IPS DF 4.7 (cell line): ENCODE measurements around the gene HNRNPLL.
"Not testable (repeated sequence)": the region's sequence is repeated elsewhere in the genome, so short reads cannot be mapped to it uniquely, and the experiment has no call there.

Experiments used
- DNase-seq: peaks from one replicate; pipeline ENCODE4 v3.0.0-alpha.2; 2013; ENCODE audit warnings: low spot score; ENCODE audit errors: extremely low read depth

Gene HNRNPLL

DNA sequence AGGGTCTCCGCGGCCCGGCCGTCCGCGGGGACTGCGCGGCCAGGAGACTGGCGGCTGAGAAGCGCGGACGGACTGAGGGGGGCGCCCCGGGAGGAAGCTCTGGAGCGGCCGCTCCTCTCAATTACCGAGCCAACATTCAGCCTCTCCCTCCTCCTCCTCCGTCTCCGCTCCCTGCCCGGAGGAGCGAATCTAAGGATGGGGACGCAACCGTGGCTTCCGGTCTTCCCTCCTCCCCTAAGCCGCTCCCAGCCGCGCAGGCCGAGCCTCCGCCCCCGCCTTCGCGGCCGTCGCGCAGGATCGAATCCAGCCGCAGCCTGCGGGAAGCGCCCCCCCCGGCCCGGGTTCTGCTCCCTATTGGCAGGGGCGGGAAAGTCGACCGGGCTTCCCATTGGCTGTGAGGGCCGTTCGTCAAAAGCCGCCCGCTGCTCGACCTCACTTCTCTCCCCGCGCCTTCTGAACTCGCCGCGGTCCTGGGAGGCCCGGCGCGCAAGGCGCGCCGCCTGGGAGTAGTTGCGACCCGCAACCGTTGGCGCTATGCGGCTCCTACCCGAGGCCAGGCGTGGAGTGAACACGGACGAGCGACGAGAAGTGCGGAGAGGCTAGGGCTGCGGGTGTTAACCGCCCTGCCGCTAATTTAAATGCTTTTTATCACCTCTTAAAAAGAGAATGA is at the start of gene HNRNPLL:
Gene HNRNPLL (minus strand): TSS at position 197 of the 670 bp plus-strand sequence. CDS start 302 bp downstream, outside the sequence.
- peak; percentile 80 for DNase-seq

DNA sequence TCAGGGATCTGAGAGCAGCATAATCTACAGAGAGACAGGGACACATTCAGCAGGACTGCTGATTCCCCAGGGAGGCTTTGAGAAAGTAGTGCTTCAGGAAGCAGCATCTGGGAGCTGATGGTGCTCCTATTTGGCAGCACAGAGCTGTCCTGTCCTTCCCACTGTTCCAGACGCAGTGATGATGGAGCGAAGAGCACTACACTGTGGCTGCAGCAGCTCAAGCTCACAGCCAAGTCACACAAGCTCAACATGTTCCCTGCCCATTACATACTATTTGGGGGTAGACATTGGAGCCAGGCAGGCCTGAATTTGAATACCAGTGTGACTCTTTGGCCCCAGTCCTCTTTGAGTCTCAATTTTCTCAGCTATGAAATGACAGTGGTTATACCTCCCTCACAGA is 48.0 kb upstream of the HNRNPLL start:
- DNase-seq, result no peak

DNA sequence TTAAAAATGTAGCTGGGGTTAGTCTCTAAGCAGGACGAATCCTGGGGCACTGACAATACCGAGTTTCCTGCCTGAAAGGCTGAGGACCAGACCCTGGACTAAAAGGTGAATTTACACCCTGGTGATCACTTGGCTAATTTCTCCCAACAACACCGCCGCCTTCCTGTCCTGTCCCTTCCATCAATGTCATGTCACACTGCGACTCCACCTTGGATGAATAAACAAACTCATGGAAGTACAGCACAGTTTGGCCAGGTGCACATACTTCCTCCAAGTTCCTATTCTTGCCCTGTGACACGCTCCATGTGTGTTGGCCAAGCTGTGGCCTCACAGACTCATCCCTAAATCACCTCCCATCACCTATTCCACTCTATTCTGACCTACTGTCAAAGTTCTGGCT is 47.3 kb upstream of the HNRNPLL start:
- no peak for DNase-seq

DNA sequence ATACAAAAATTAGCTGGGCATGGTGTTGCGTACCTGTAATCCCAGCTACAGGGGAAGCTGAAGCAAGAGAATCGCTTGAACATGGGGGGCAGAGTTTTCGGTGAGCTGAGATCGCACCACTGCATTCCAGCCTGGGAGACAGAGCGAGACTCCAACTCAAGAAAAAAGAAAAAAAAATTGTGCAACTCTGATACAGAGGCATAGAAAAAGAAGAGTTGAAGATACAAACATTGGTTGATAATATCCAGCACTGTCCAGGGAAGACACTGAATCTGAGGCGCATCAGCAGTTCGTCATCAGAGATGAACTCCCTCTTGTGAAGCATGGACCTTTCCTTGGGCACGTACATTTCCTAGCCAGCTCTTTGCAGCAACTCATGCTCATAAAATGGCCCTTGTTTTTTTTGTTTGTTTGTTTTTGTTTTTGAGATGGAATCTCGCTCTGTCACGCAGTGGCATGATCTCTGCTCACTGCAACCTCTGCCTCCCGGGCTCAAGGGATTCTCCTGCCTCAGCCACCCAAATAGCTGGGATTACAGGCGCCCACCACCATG is 46.5 kb upstream of the HNRNPLL start:
- no peak for DNase-seq

DNA sequence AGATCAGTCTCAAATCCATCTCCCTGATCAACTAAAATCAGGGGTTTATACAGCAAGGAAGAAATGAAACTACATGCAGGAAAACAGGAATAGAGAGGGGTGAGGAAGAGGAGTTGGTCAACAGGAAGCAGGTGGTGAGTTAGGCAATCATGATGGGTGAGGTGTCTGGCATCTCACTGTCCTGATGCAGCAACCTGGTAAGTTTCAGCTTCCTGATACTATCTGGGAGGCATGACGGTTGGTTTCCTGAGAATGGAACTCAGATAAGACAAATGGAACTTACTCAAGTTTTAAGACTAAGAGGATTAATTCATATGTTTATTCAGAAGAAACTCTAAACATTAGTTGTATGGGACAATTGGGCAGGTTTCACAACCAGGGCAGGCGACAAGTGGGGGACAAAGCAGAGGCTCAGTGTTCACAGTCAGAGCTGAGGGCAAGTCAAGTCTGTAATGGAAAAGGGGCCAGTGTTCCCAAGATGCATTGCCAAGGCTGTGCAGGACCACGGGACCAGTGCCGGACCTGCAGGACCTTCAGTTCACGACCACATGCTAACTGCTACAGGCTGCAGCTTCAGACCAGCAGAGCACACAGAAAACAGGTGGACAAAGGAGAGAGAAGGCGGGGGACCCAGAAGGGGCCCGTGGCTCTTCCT is 45.5 kb upstream of the HNRNPLL start:
- no peak for DNase-seq

DNA sequence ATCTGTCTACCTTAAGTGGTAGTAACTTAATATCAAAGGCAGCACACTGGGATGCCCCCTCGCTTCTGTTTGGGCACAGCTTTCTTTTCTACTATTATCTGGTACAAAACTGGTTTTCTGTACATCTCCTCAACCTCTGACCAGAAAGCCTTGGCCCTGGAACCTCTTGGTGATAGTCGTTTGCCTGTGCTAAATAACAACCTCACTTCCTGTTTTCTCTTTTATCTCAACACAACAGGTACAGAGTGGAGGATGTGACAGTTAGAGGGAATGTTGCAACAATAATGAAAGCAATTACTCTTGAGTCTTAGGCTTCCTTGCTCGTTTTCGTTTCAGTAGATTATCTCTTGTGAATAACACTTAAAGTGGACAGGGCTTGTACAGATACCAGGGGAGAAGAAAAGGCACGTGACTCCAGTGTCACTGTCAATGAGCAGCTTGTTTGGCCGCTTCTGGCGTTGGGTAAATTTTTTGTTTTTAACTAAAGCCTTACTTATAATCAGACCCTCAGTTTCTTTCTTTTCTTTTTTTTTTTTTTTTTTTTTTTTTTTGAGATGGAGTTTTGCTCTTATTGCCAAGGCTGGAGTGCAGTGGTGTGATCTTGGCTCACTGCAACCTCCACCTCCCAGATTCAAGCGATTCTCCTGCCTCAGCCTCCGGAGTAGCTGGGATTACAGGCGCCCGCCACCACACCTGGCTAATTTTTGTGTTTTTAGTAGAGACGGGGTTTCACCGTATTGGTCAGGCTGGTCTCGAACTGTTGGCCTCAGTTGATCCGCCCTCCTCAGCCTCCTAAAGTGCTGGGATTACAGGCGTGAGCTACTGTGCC is 41.2 kb upstream of the HNRNPLL start:
- not testable (repeated sequence) for DNase-seq

DNA sequence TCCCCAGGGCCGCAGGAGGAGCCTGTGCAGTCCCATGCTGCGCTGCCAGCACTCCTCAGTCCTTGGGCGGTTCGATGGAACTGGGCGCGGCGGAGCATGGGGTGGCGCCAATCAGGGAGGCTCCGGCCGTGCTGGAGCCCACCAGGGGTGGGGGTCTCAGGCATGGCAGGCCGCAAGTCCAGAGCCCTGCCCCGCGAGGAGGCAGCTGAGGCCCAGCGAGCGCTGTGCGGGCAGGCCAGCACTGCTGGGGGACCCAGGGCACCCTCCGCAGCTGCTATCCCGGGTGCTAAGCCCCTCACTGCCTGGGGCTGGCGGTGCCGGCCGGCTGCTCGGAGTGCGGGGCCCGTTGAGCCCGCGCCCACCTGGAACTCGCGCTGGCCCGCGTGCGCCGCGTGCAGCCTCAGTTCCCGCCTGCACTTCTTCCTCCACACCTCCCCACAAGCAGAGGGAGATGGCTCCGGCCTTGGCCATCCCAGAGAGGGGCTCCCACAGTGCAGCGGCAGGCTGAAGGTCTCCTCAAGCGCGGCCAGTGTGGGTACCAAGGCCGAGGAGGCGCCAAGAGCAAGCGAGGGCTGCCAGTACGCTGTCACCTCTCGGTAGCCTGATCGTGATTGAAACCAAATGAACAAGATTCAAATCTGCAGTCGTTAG is 40.4 kb upstream of the HNRNPLL start:
- no peak for DNase-seq

DNA sequence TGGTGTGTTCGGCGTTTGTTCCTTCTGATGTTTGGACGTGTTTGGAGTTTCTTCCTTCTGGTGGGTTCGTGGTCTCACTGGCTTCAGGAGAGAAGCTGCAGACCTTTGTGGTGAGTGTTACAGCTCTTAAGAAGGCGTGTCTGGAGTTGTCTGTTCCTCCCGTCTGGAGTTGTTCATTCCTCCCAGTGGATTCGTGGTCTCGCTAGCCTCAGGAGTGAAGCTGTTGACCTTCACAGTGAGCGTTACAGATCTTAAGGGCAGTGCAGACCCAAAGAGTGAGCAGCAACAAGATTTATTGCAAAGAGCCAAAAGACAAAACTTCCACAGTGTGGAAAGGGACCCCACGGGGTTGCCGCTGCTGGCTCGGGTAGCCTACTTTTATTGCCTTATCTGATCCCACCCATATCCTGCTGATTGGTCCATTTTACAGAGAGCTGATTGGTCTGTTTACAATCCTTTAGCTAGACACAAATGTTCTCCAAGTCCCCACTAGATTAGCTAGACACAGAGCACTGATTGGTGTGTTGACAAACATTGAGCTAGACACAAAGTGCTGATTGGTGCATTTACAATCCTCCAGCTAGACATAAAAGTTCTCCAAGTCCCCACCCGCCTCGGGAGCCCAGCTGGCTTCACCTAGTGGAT is 39.8 kb upstream of the HNRNPLL start:
- not testable (repeated sequence) for DNase-seq

DNA sequence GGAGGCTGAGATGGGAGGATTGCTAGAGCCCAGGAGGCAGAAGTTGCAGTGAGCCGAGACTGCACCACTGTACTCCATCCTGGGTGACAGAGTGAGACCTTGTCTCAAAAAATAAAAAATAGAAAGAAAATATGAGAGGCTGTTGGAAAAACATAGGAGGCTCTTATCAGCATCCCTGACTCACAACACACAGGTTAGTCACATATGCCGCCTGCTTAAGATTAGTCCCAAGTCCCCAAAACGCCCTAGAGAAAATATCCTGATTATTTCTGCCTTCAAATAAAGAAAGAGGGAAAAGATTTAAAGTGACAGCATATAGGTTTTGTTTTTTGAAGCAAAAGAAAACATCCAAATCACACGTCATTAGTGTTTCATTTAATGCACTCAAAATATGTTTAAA is 33.3 kb upstream of the HNRNPLL start:
- no peak for DNase-seq

DNA sequence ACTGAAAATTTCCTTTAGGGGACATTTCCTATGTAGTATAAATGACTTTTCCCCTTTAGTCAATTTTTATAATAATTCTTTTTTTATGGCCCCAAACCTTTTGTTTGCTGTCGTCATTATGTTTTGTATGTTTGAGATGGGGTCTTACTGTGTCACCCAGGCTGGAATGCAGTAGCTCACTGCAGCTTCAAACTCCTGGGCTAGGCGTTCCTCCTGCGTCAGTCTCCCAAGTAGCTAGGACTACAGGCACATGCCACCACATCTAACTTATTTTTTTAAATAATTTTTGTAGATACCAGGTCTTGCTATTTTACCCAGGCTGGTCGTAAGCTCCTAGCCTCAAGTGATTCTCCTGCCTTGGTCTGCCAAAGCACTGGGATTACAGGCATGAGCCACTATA is 32.4 kb upstream of the HNRNPLL start:
- no peak for DNase-seq

DNA sequence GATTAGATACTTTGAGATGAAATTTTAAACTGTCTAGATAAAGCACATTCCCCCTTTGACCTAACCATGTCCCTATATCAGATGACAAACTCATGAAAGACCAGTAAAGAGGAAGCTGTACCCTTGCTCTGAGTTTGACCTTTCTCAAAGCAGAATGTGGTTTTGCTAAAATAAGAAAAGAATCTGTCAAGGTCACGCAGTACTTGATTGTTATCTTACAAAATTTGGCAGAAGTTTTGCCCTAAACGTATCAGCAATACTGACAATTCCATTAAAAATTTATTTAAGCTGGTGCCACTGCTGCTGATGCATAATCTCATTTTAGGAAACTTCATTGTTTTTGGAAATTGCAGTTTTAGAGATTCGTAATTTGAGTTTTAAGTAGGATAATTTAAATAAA is 32.0 kb upstream of the HNRNPLL start:
- DNase-seq, result no peak

DNA sequence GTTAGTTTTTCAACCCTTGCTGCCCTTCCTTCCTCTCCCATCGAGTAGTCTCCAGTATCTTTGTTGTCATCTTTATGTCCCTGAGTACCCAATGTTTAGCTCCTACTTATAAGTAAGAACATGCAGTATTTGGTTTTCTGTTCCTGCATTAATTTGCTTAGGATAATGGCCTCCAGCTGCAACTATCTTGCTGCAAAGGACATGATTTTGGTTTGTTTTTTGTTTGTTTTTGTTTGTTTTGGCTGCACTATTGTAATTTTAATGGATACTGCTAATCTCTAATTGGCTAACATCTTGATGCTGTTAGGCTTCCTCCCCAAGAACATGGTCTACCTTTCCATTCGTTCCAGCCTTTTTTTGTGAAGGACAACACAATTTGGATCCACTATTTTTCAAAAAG is 31.2 kb upstream of the HNRNPLL start:
- DNase-seq, result no peak

DNA sequence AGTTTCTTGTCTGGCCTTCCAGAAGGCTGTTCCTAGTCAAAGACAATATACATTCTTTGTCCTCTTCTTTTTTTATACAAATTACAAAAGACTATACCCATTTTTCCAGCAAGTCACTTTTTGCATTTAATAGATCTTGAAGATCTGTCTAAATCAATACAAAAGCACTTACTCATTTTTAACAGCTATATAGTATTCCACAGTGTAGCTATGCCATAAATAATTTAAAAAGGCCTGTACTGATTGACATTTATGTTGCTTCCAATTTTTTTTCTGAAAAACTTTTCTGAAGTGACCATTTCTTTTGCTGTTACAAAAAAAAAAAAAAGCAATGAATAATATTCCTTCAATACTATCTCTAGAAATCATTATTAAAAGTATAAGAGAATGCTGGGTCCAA is 30.3 kb upstream of the HNRNPLL start:
- DNase-seq, result no peak

DNA sequence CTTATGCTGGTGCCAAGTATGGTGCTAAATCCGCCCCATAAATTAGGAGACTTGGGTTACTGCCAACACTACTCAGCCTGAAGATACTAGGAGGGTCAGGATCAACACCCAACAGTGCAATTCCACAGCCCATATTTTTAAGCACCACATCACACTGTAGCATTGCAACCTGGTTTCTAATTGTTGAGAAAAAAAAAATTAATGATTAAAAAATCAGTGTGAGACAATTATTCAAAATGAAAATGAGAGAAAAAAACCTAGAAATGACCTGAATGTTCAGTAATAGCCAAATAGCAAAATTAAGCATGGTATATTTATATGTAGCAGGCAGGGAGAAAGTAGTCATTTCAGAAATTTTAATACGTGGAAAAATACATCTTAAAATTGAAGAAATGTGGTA is 29.2 kb upstream of the HNRNPLL start:
- no peak for DNase-seq

DNA sequence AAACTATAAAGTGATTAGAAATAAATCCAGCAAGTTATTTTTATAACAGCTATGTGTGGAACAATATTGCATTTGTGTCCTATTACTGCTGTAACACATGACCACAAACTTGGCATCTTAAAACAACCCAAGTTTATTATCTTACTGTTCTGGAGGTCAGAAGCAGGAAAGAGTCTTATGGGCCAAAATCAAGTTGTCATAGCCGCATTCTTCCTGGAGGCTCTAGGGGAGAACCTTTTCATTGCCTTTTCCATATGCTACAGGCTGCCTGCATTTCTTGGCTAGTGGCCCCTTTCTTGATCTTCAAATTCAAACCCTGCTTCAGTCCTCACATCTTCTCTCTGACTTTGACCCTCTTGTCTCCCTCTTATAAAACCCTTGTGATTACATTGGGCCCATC is 27.0 kb upstream of the HNRNPLL start:
- no peak for DNase-seq

DNA sequence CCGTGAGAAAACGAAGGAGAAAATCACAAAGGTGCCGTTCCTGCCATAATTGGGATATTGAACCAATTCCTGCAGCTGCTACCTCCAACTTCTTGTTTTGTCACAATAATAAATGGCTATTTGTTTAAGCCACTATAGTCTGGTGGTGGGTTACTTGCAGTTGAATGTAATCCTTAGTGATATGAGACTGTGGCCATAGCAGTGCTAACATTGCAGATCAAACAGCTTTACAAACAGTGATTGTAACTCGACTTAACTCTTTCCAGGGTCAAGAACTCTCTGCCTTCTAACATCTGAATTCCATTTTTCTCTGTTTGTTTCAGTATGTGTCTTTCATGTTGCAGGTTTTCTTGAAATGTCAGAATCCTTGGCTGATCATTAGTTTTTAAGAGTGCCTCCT is 24.7 kb upstream of the HNRNPLL start:
- DNase-seq, result no peak

DNA sequence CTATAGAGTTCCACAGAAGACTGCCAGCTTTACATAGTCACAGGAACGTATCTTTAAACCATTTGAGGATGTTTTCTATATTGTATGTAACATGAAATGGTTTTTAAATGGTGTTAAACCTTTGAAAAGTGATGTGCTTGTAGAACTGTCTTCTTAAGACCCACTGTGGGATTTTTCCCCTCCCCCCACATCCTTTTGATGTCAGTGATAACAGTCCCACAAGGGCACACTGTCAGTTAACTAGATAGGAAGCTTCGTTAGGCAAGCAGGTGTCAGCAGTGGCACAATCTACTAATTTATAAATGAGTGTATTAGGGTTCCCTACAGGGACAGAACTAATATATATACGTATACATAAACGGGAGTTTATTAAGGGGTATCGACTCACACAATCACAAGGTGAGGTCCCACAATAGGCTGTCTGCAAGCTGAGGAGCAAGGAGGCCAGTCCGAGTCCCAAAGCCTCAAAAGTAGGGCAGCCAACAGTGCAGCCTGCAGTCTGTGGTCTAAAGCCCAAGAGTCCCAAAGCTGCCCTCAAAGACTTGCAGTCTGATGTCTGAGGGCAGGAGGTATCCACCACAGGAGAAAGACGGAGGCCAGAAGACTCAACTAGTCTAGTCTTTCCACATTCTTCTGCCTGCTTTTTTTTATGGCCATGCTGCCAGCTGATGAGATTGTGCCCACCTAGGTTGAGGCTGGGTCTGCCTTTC is 23.8 kb upstream of the HNRNPLL start:
- DNase-seq, result no peak

DNA sequence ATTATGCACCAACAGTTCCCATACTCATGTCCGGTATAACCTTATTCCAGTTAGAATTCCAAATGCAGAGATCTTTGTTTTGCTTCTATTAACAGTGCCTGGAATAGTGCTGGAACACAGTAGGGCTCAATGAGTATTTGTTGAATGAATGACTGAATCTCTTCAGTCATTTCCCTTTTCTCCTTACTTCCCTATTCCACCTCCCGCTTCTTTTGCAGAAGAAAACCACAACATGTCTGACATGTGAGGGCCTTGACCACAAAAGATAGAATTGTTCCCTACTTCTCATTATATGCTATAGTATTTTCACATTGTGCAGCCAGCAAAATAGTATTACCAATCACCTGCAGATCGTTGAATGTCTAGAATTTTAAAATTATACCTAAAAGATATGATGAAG is 19.5 kb upstream of the HNRNPLL start:
- no peak for DNase-seq

DNA sequence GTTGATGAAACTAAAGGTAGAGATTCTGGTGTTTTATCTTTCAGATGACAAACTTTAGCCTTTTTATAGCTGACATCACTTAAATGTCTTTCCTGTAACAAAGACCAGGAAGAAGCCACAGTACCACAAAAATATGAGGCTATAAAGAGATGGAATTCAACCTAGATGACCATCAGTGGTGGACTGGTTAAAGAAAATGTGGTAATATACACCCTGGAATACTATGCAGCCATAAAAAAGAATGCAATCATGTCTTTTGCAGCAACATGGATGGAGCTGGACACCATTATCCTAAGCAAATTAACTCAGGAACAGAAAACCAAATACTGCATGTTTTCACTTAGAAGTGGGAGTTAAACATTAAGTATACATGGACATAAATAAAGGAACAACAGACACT is 18.3 kb upstream of the HNRNPLL start:
- DNase-seq, result no peak

DNA sequence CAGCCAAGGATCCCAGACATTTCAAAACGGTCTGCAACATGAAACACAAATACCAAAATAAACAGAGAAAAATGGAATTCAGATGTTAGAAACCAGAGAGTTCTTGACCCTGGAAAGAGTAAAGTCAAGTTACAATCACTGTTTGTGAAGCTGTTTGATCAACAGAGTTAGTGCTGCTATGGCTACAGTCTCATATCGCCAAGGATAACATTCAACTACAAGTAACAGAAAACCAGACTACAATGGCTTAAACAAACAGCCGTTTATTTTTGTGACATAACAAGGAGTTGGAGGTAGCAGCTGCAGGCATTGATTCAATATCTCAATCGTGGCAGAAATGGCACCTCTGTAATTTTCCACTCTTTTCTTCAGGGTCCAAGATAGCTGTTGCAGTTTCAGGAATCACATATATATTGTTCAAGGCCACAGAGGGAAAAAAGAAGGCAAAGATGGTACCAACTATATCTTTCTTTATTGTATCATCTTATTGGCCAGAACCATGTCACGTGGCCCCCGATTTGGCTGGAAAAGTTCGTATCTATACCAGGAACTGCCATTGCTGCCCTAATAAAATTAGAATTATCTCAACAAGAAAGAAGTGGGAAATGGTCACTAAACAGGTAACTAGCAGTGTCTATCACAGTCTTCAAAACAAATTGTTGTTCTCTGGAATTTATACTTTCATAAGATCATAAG is 17.7 kb upstream of the HNRNPLL start:
- no peak for DNase-seq
